Neural progenitor cell (in vitro differentiated cells): ENCODE data around the gene SRSF9. TPM values are rescaled to one million over a fixed set of nuclear protein-coding genes. Genes with fewer than 3 reads are reported as not detected.

Experiments used
- DNase-seq: peaks from one replicate; pipeline ENCODE4 v3.0.0-alpha.2; 2016; ENCODE audit warnings: low spot score
- H2AFZ ChIP-seq: fragments of 200-600 bp; sonication (generic); replicated peaks from 2 replicates; pipeline ENCODE4 v1.6.1; 2016; ENCODE audit warnings: antibody characterized with exemption
- H3F3A ChIP-seq: fragments of 200-600 bp; sonication (generic); 2 replicates; pipeline ENCODE4 v1.6.1; 2016; ENCODE audit warnings: antibody characterized with exemption, low read depth
- H3K27ac ChIP-seq: fragments of 200-600 bp; sonication (generic); 2 replicates; pipeline ENCODE4 v1.5.1; 2016; ENCODE audit warnings: mild to moderate bottlenecking
- H3K27me3 ChIP-seq: fragments of 200-600 bp; sonication (generic); 2 replicates; pipeline ENCODE4 v1.6.1; 2016; ENCODE audit warnings: mild to moderate bottlenecking, moderate library complexity
- H3K36me3 ChIP-seq: fragments of 200-600 bp; sonication (generic); 2 replicates; pipeline ENCODE4 v1.5.1; 2016
- H3K4me1 ChIP-seq: fragments of 200-600 bp; sonication (generic); 2 replicates; pipeline ENCODE4 v1.6.1; 2016; ENCODE audit warnings: mixed run types
- H3K4me2 ChIP-seq: fragments of 200-600 bp; sonication (generic); 2 replicates; pipeline ENCODE4 v1.6.1; 2016
- H3K4me3 ChIP-seq: fragments of 200-600 bp; sonication (generic); 2 replicates; pipeline ENCODE4 v1.5.1; 2016
- H3K79me2 ChIP-seq: fragments of 200-600 bp; sonication (generic); 2 replicates; pipeline ENCODE4 v1.6.1; 2016; ENCODE audit warnings: low read depth
- H3K9ac ChIP-seq: fragments of 200-600 bp; sonication (generic); 2 replicates; pipeline ENCODE4 v1.6.1; 2016
- H3K9me3 ChIP-seq: fragments of 200-600 bp; sonication (generic); 2 replicates; pipeline ENCODE4 v1.5.1; 2016; ENCODE audit warnings: low read depth
- H4K20me1 ChIP-seq: fragments of 200-600 bp; sonication (generic); 2 replicates; pipeline ENCODE4 v1.6.1; 2016; ENCODE audit warnings: low read depth
- H3K27ac Mint-ChIP-seq: 3 replicates; pipeline ENCODE4 v1.8.0; 2021; ENCODE audit warnings: mixed read lengths
- H3K27me3 Mint-ChIP-seq: 2 replicates; pipeline ENCODE4 v1.8.0; 2022; ENCODE audit warnings: low read depth, mild to moderate bottlenecking, inconsistent platforms, moderate library complexity, mixed read lengths; ENCODE audit not compliant: insufficient read depth
- H3K36me3 Mint-ChIP-seq: 3 replicates; pipeline ENCODE4 v1.8.0; 2021; ENCODE audit warnings: mixed read lengths
- H3K4me1 Mint-ChIP-seq: 3 replicates; pipeline ENCODE4 v1.8.0; 2021; ENCODE audit warnings: mixed read lengths
- H3K4me3 Mint-ChIP-seq: 3 replicates; pipeline ENCODE4 v1.8.0; 2021; ENCODE audit warnings: mild to moderate bottlenecking, moderate library complexity, mixed read lengths
- H3K9me3 Mint-ChIP-seq: 3 replicates; pipeline ENCODE4 v1.8.0; 2020; ENCODE audit warnings: mixed read lengths
- CTCF ChIP-seq: fragments of 200-600 bp; sonication (generic); IDR thresholded peaks from 2 replicates; pipeline ENCODE4 v1.5.1; 2017; ENCODE audit warnings: antibody characterized with exemption, mild to moderate bottlenecking
- EZH2 ChIP-seq: fragments of 200-600 bp; sonication (generic); IDR thresholded peaks from 2 replicates; pipeline ENCODE4 v1.6.1; 2017; ENCODE audit warnings: antibody characterized with exemption, mild to moderate bottlenecking, moderate library complexity
- EZH2phosphoT487 ChIP-seq: fragments of 200-600 bp; sonication (generic); IDR thresholded peaks from 2 replicates; pipeline ENCODE4 v1.6.1; 2017; ENCODE audit warnings: antibody characterized with exemption
- total RNA-seq: library from RNA; depleted of rRNA; stranded (reverse); fragments of >200 nt; gene quantifications from 2 replicates; pipeline ENCODE4 v1.2.3, GENCODE V29; 2015; ENCODE audit warnings: low replicate concordance

The SRSF9 gene
- total RNA-seq, 1 donor from 2014 or later, result 273 TPM

- peaks cover 73% of the 10 kb centered on the region for H3F3A ChIP-seq
- no peak overlapping the region for H3K9ac ChIP-seq
- Mint-ChIP-seq H3K27me3 (peaks cover 2% of the 10 kb centered on the region), H3K9me3 (no peaks in the 10 kb centered on the region), H3K4me1 (peaks cover 12% of the 10 kb centered on the region), H3K4me3 (no peak overlapping the region), H3K36me3 (peaks cover 40% of the 10 kb centered on the region), H3K27ac (no peak overlapping the region)
- no peaks in the 10 kb centered on the region for H3K4me1 ChIP-seq
- H3K79me2 ChIP-seq, result peaks cover 42% of the 10 kb centered on the region
- peaks cover 21% of the 10 kb centered on the region for H3K36me3 ChIP-seq
- H3K9me3 ChIP-seq, result no peaks in the 10 kb centered on the region
- H3K4me2 ChIP-seq, result no peak overlapping the region
- H3K27ac ChIP-seq, result no peak overlapping the region
- TF ChIP-seq EZH2 (no peak), EZH2phosphoT487 (no peak), CTCF (no peak)
- H3K4me3 ChIP-seq, result no peak overlapping the region
- no peaks in the 10 kb centered on the region for H3K27me3 ChIP-seq
- H2AFZ ChIP-seq, result no peak overlapping the region
- peaks cover 50% of the 10 kb centered on the region for H4K20me1 ChIP-seq
- DNase-seq, result no peak
Measured at GRCh38 chr12:120462099-120462640, 7.4 kb downstream of the SRSF9 start.

- Histone ChIP-seq H3K4me2 (no peak overlapping the region), H4K20me1 (peaks cover 38% of the 10 kb centered on the region), H3K4me3 (no peak overlapping the region), H3K27me3 (no peaks in the 10 kb centered on the region), H3K4me1 (no peaks in the 10 kb centered on the region), H3K36me3 (peaks cover 21% of the 10 kb centered on the region), H3K9me3 (no peaks in the 10 kb centered on the region), H3K79me2 (peaks cover 22% of the 10 kb centered on the region), H2AFZ (no peak overlapping the region), H3F3A (peaks cover 80% of the 10 kb centered on the region), H3K9ac (no peak overlapping the region), H3K27ac (no peak overlapping the region)
- H3K9me3 Mint-ChIP-seq, result no peaks in the 10 kb centered on the region
- peaks cover 2% of the 10 kb centered on the region for H3K27me3 Mint-ChIP-seq
- no peak for TF ChIP-seq EZH2
- H3K4me3 Mint-ChIP-seq, result no peak overlapping the region
- peaks cover 44% of the 10 kb centered on the region for H3K36me3 Mint-ChIP-seq
- DNase-seq, result no peak
- no peak overlapping the region for H3K27ac Mint-ChIP-seq
- no peaks in the 10 kb centered on the region for H3K4me1 Mint-ChIP-seq
Measured at GRCh38 chr12:120460157-120460556, 9.4 kb downstream of the SRSF9 start.

- DNase-seq, result peak; percentile 44
- Mint-ChIP-seq H3K36me3 (peaks cover 34% of the 10 kb centered on the region), H3K4me1 (no peaks in the 10 kb centered on the region)
Measured at GRCh38 chr12:120457133-120457532, 12.4 kb downstream of the SRSF9 start.

More at GRCh38 chr12:120457133-120457532, 12.4 kb downstream of the SRSF9 start:
- Mint-ChIP-seq H3K4me3 (no peak overlapping the region), H3K27ac (no peak overlapping the region), H3K9me3 (no peaks in the 10 kb centered on the region), H3K27me3 (no peaks in the 10 kb centered on the region)
- H3K9ac ChIP-seq, result no peak overlapping the region
- H3K4me2 ChIP-seq, result no peak overlapping the region
- H3K79me2 ChIP-seq, result peaks cover 6% of the 10 kb centered on the region
- H3K36me3 ChIP-seq, result peaks cover 8% of the 10 kb centered on the region
- H3K27ac ChIP-seq, result no peak overlapping the region
- no peaks in the 10 kb centered on the region for H3K27me3 ChIP-seq
- TF ChIP-seq EZH2phosphoT487 (no peak), CTCF (peak; percentile 51)
- no peaks in the 10 kb centered on the region for H3K9me3 ChIP-seq
- H3K4me3 ChIP-seq, result no peak overlapping the region
- no peak overlapping the region for H2AFZ ChIP-seq
- H3F3A ChIP-seq, result peaks cover 74% of the 10 kb centered on the region
- H3K4me1 ChIP-seq, result no peaks in the 10 kb centered on the region
- H4K20me1 ChIP-seq, result peaks cover 17% of the 10 kb centered on the region
